Left lung (tissue), 10 donors: Measurements from ENCODE around the gene SERPINA10. TPM values are rescaled to one million over a fixed set of nuclear protein-coding genes. Genes with fewer than 3 reads are reported as not detected.

Experiments used
- ATAC-seq: fragments of 200-7000 bp; cut with Tn5 transposase; one replicate; pipeline ENCODE4 v1.9.1; 2020; ENCODE audit warnings: moderate library complexity
- DNase-seq, 4 donors: peaks; one replicate each; pipeline ENCODE4 v3.0.0-alpha.2; 2013 to 2020
- H3K27ac ChIP-seq, 2 donors: fragments of 200-600 bp; sonication (generic) in 1 of 2; one replicate each; pipeline versions ENCODE4 v1.5.0 to v1.8.0; 2020 to 2021
- H3K27me3 ChIP-seq, 2 donors: fragments of 200-600 bp; sonication (generic) in 1 of 2; one replicate each; pipeline versions ENCODE4 v1.5.0 to v1.8.0; 2020 to 2021
- H3K36me3 ChIP-seq, 2 donors: fragments of 200-600 bp; sonication (generic) in 1 of 2; one replicate each; pipeline versions ENCODE4 v1.5.0 to v1.8.0; 2020 to 2021
- H3K4me1 ChIP-seq, 2 donors: fragments of 200-600 bp; one replicate each; pipeline ENCODE4 v1.8.0; 2021
- H3K4me3 ChIP-seq, 2 donors: fragments of 200-600 bp; sonication (generic) in 1 of 2; one replicate each; pipeline versions ENCODE4 v1.5.0 to v1.8.0; 2020 to 2021; ENCODE audit warnings: mild to moderate bottlenecking in 1 of 2
- H3K9me3 ChIP-seq, 2 donors: fragments of 200-600 bp; sonication (generic) in 1 of 2; one replicate each; pipeline versions ENCODE4 v1.5.0 to v1.8.0; 2020 to 2021
- intact Hi-C, 2 donors: fragments of 100-400 bp; cut with DNase I; formaldehyde crosslinking; loops; one replicate each; pipeline versions ENCODE4 v1.11.2 to v1.14.2; 2022
- polyA plus RNA-seq, 6 donors: library from polyadenylated mRNA; unstranded; fragments of 120-200 nt; gene quantifications; one replicate each; pipeline ENCODE4 v1.2.1, GENCODE V29; 2013; ENCODE audit not compliant: insufficient read length in 6 of 6
- total RNA-seq, 2 donors: library from RNA; stranded (reverse); fragmentation: NEBNext Ultra II Directional; extraction: Animal tissue kit (Norgen Biotek cat#: 25700); gene quantifications; one replicate each; pipeline ENCODE4 v1.2.1, GENCODE V29; 2021
- TF ChIP-seq, protein P1 (sequence below), 2 donors: fragments of 200-600 bp; sonication (generic) in 1 of 2; IDR thresholded peaks; one replicate each; pipeline versions ENCODE4 v1.5.0 to v1.8.0; 2021; ENCODE audit warnings: antibody characterized with exemption in 2 of 2
- donor health status: DM: no; HTN: yes; CAD: no.
- donor health status: DM: no; HTN: no; CAD: no.

Gene SERPINA10
- total and polyA plus RNA-seq, 8 donors, result 0.06 to 0.10 (median 0.08) TPM; not detected in 2

DNA sequence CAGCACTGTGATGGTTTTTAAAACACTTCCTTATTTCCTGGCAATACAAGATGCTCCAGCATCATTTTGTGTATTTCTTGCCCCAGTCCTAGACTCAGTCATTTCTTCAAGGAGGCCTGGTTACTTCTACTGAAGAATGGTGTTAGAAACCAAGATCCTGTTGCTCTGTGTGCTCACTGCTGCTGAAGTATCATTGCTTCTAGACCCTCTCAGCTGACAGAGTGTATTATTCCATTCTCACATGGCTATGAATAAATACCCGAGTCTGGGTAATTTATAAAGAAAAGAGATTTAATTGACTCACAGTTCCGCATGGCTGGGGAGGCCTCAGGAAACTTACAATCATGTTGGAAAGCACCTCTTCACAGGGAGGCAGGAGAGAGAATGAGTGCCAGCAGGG lies 45.0 kb upstream of the SERPINA10 start:
- intact Hi-C loops, result no loop called here
- peaks cover 4 to 14% of the 10 kb centered on the region in 2 donors for H3K4me1 ChIP-seq
- H3K36me3 ChIP-seq, result no peaks in the 10 kb centered on the region
- no peak overlapping the region for H3K27ac ChIP-seq
- ATAC-seq (no peak), DNase-seq (no peak)
- no peaks in the 10 kb centered on the region for H3K27me3 ChIP-seq
- no peaks in the 10 kb centered on the region for H3K9me3 ChIP-seq
- TF ChIP-seq, protein P1, sequence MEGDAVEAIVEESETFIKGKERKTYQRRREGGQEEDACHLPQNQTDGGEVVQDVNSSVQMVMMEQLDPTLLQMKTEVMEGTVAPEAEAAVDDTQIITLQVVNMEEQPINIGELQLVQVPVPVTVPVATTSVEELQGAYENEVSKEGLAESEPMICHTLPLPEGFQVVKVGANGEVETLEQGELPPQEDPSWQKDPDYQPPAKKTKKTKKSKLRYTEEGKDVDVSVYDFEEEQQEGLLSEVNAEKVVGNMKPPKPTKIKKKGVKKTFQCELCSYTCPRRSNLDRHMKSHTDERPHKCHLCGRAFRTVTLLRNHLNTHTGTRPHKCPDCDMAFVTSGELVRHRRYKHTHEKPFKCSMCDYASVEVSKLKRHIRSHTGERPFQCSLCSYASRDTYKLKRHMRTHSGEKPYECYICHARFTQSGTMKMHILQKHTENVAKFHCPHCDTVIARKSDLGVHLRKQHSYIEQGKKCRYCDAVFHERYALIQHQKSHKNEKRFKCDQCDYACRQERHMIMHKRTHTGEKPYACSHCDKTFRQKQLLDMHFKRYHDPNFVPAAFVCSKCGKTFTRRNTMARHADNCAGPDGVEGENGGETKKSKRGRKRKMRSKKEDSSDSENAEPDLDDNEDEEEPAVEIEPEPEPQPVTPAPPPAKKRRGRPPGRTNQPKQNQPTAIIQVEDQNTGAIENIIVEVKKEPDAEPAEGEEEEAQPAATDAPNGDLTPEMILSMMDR (IDR thresholded peaks at IDR 0.05), result no peak
- no peak overlapping the region for H3K4me3 ChIP-seq

DNA sequence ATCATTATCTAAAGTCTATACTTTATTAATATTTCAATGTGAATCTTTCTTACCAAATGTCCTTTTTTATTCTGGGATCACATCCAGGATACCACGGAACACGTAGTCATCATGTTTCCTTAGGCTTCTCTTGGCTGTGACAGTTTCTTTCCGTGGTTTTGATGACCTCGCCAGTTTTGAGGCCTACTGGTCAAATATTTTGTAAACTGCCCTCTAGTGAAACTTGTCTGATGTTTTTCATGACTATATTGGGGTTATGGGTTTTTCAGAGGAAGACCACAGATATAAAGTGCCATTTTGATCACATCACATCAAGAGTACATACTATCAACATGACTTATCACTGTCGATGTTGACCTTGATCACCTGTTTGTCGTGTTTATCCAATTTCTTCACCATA lies 44.2 kb upstream of the SERPINA10 start:
- Histone ChIP-seq H3K27ac (no peak overlapping the region), H3K27me3 (no peaks in the 10 kb centered on the region), H3K36me3 (no peaks in the 10 kb centered on the region), H3K4me3 (no peak overlapping the region), H3K4me1 (peaks cover 0 to 8% of the 10 kb centered on the region in 2 donors), H3K9me3 (no peaks in the 10 kb centered on the region)
- no peak for DNase-seq
- ATAC-seq, result no peak
- TF ChIP-seq, protein P1 (IDR thresholded peaks at IDR 0.05), result no peak
- intact Hi-C loops, result no loop called here

DNA sequence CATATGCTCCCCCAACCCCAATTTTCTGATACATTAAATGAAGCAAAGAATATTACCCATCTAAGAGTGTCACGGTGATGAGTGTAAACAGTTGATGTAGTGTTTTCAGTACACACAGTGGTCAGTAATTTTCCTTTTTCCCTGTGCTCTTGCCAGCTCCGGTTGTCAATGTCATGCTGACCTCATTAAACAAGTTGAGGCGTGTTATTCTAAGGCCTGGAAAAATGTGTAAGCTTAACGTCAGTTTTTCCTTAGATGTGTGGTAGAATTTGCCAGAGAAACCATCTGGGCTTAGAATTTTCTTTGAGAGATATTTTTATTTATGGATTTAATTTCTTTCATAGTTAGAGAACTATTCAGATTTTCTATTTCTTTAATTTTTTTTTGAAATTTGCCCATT lies 41.8 kb upstream of the SERPINA10 start:
- Histone ChIP-seq H3K9me3 (no peaks in the 10 kb centered on the region), H3K27me3 (no peaks in the 10 kb centered on the region), H3K4me1 (no peaks in the 10 kb centered on the region), H3K36me3 (no peaks in the 10 kb centered on the region), H3K27ac (no peak overlapping the region), H3K4me3 (no peak overlapping the region)
- no peak for DNase-seq
- TF ChIP-seq, protein P1 (IDR thresholded peaks at IDR 0.05), result no peak
- intact Hi-C loops, result no loop called here
- no peak for ATAC-seq

DNA sequence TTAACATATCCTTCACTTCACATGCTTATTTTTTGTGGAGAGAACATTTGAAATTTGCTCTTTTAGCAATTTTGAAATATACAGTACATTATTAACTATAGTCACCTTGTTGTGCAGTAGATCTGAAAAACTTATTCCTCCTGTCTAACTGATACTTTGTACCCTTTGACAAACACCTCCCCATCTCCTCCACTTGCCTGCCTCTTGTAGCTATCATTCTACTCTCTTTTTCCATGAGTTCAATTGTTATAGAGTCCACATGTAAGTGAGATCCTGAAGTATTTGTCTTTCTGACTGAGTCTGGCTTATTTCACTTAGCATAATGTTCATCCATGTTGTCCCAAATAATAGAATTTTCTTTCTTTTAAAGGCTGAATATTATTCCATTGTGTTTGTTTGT lies 39.5 kb upstream of the SERPINA10 start:
- no peaks in the 10 kb centered on the region for H3K27me3 ChIP-seq
- no peak overlapping the region for H3K4me3 ChIP-seq
- no peaks in the 10 kb centered on the region for H3K9me3 ChIP-seq
- DNase-seq (no peak), ATAC-seq (no peak)
- TF ChIP-seq, protein P1 (IDR thresholded peaks at IDR 0.05), result no peak
- H3K36me3 ChIP-seq, result no peaks in the 10 kb centered on the region
- intact Hi-C loops, result no loop called here
- H3K4me1 ChIP-seq, result no peaks in the 10 kb centered on the region
- H3K27ac ChIP-seq, result no peak overlapping the region

DNA sequence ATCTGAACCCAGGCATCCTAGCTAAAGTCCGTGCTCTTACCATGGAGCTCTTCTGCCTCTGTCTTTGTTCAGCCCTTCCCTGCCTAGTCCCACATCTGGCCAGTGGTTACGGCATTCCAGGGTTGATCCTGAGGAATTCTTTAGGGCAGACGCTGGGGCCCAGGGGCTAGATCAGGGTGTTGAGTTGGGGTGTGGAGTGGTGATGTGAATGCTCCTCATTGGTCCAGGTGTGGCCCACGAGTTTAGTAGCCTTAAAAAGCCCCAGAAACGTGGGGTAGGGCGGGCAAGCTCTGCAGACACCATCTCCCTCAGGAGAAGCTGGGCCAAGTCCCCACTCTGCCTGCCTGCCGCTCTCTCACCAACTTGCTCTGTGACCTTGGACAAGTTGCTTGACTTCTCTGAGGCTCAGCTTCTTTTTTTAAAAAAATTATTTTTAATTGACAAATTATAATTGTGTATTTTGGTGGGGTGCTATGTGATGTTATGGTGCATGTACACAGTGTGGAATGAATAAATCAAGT lies 39.1 kb upstream of the SERPINA10 start:
- no peaks in the 10 kb centered on the region for H3K9me3 ChIP-seq
- H3K4me1 ChIP-seq, result no peaks in the 10 kb centered on the region
- H3K36me3 ChIP-seq, result no peaks in the 10 kb centered on the region
- TF ChIP-seq, protein P1 (IDR thresholded peaks at IDR 0.05), result no peak
- H3K27ac ChIP-seq, result no peak overlapping the region
- no peak overlapping the region for H3K4me3 ChIP-seq
- intact Hi-C loops, result no loop called here
- DNase-seq (no peak), ATAC-seq (no peak)
- no peaks in the 10 kb centered on the region for H3K27me3 ChIP-seq
